RWPE1 (cell line): ENCODE measurements around the gene HDAC9.

Source experiments
- CTCF ChIA-PET: fragments of 350-600 bp; sonication (Branson Sonifier 250); formaldehyde crosslinking; extraction: SDS; loops from one replicate; lab custom pipeline; 2021; lab: Yijun Ruan, JAX
- POLR2A ChIA-PET: fragments of 400-600 bp; formaldehyde crosslinking; extraction: SDS; loops from one replicate; lab custom pipeline; 2020; ENCODE audit warnings: antibody characterized with exemption; ENCODE audit not compliant: low non-redundant PET; lab: Yijun Ruan, JAX
- DNase-seq: peaks from one replicate; pipeline ENCODE4 v3.0.0; 2012; ENCODE audit warnings: low spot score
- H3K27ac ChIP-seq: fragments of 450-650 bp; 2 replicates; pipeline ENCODE4 v1.5.1; 2017
- TF ChIP-seq, protein P1 (sequence below): fragments of 450-650 bp; conservative IDR thresholded peaks from 2 replicates; pipeline ENCODE4 v1.5.1; 2017; ENCODE audit warnings: low read depth, mild to moderate bottlenecking

The HDAC9 gene

DNA sequence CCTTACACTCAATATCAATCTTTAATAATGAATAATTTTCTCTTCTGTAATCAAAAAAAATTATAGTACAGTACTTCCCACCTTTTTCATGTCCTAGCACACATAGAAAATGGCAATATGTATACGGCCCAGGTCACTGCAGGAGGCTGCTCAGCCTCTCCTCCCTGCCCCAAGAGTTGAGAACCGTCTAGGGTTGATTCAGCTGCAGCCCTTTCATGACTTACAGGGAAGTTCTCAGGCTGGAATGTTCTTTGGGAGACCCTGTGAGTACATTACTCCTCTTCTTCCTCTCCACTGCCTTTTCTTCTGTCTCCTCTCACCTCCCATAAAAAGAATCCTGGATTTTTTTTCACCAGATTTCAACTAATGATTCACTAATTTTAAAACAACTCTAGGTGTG is 180.0 kb downstream of the HDAC9 start:
- TF ChIP-seq, protein P1, sequence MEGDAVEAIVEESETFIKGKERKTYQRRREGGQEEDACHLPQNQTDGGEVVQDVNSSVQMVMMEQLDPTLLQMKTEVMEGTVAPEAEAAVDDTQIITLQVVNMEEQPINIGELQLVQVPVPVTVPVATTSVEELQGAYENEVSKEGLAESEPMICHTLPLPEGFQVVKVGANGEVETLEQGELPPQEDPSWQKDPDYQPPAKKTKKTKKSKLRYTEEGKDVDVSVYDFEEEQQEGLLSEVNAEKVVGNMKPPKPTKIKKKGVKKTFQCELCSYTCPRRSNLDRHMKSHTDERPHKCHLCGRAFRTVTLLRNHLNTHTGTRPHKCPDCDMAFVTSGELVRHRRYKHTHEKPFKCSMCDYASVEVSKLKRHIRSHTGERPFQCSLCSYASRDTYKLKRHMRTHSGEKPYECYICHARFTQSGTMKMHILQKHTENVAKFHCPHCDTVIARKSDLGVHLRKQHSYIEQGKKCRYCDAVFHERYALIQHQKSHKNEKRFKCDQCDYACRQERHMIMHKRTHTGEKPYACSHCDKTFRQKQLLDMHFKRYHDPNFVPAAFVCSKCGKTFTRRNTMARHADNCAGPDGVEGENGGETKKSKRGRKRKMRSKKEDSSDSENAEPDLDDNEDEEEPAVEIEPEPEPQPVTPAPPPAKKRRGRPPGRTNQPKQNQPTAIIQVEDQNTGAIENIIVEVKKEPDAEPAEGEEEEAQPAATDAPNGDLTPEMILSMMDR: no peak
- no peak for DNase-seq
- no peak overlapping the region for H3K27ac ChIP-seq
- ChIA-PET POLR2A (no interaction called here), CTCF (interaction anchor here (0.6 to 0.7 kb wide), 2 partner anchors 15 to 74 kb away, joined by 3 to 4 read pairs; no protein-coding TSS in a partner anchor)

DNA sequence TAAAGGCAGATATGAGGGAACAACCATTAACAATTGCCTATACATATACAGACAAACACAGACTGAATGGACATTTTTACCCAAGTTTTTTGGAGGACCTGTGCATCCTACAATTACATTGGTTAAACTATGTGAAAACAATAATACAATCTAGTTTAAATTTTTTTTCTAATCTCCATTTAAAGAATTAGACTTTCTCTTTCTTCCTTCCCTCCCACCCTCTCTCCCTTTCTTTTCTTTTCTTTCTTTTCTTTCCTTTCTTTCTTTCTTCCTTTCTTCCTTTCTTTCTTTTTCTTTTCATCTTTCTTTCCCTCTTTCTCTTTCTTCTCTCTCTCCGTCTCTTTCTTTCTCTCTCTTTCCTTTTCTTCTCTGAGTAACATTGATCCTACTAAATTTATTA is 183.7 kb downstream of the HDAC9 start:
- TF ChIP-seq, protein P1: no peak
- CTCF ChIA-PET: no interaction called here
- no peak for DNase-seq
- POLR2A ChIA-PET: no interaction called here
- H3K27ac ChIP-seq: no peak overlapping the region

DNA sequence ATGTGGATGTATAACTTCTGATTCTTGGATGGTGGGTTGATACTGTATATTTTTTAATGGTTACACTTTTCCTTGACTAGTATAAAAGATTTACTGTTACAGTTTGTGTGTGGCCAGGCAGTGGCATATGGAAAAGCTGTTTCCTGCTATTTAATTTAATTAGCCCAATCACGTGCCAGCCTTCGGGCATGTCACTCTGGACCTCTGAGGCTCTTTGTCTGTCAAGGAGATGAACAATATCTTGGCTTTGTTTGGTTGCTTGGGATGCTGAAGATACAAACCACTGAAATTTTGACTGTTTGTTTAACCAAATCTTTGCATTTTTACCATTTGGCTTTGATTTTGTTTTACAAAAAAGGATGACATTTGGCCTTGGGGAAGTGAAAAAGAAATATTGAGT is 185.0 kb downstream of the HDAC9 start:
- H3K27ac ChIP-seq: no peak overlapping the region
- no peak for DNase-seq
- ChIA-PET POLR2A (no interaction called here), CTCF (no interaction called here)
- TF ChIP-seq, protein P1: no peak

DNA sequence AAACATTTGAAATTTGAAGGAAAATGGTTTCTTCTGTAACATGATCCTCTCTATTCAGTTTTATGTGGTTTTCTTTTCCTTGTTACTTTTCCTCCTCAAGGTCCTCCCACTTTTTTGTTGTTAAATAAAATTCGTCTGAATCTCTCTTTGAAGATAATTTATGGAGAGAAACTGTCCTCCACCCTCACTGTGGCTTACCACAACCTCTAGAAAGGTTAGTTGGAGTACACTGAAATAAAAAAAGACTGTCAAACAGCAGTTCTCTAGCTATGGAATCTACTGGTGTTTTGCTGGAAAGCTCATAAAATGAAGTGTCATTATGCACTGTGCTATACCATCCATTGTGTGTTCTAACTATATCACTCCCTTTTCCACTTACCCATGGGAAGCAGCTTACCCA is 189.4 kb downstream of the HDAC9 start:
- CTCF ChIA-PET: no interaction called here
- POLR2A ChIA-PET: no interaction called here
- no peak for DNase-seq
- TF ChIP-seq, protein P1: no peak
- H3K27ac ChIP-seq: no peak overlapping the region

DNA sequence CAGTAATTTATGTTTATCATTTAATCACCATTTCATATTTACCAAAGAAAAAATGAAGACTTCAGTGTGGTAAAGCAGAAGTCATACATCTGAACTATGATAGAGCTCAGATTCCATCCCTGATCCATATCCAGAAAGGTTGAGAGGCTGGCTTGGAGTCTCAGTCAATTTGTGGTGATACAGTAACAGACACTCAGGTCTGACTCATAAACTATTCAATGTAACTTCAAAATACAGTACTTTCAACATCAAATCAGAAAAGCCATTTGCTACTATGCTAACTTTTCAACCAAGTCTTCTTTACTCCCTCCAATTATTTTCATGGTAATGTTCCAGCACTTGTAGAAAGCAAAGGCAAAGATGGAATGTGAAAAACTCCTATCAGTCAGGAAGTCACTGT is 190.4 kb downstream of the HDAC9 start:
- DNase-seq: no peak
- CTCF ChIA-PET: no interaction called here
- POLR2A ChIA-PET: no interaction called here
- TF ChIP-seq, protein P1: no peak
- H3K27ac ChIP-seq: no peak overlapping the region

DNA sequence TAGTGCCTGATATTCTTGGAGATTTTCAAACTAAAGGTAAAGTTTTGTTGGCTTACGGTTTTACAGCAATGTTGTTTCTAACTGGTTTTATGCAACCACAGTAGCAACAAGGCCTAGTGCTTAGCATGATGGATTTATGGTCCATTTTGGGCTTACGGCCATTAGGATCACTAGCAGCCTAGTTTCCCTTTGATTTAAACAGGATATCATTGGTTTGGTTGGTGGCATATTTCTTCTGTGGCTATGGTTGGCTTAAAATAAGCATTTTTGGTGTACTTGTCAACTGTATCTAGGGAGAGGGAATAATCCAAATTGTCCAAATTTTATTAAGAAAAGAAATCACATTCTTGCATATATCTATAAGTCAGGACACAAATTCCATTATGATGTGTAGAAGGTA is 194.0 kb downstream of the HDAC9 start:
- H3K27ac ChIP-seq: no peak overlapping the region
- ChIA-PET CTCF (no interaction called here), POLR2A (no interaction called here)
- DNase-seq: no peak
- TF ChIP-seq, protein P1: no peak
